Fibroblast of lung (primary cell): ENCODE measurements around the gene HBG1.

Source experiments
- EZH2 ChIP-seq: IDR thresholded peaks from 2 replicates; pipeline ENCODE4 v1.5.1; 2012; ENCODE audit warnings: low read length, control low read depth, mild to moderate bottlenecking; ENCODE audit errors: missing control alignments
- TF ChIP-seq, protein P1 (sequence below), 2 donors: IDR thresholded peaks in 1 of 2; conservative IDR thresholded peaks in 1 of 2; 1 replicate in 1 of 2; 2 replicates in 1 of 2; pipeline ENCODE4 v1.5.1; 2011 to 2012; ENCODE audit warnings: low read length in 2 of 2, control low read depth in 1 of 2, inconsistent platforms in 1 of 2, low read depth in 1 of 2, mild to moderate bottlenecking in 1 of 2

DNA sequence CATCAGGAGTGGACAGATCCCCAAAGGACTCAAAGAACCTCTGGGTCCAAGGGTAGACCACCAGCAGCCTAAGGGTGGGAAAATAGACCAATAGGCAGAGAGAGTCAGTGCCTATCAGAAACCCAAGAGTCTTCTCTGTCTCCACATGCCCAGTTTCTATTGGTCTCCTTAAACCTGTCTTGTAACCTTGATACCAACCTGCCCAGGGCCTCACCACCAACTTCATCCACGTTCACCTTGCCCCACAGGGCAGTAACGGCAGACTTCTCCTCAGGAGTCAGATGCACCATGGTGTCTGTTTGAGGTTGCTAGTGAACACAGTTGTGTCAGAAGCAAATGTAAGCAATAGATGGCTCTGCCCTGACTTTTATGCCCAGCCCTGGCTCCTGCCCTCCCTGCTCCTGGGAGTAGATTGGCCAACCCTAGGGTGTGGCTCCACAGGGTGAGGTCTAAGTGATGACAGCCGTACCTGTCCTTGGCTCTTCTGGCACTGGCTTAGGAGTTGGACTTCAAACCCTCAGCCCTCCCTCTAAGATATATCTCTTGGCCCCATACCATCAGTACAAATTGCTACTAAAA lies 22.8 kb downstream of the HBG1 start, which contains the start of gene HBB:
- no peak for TF ChIP-seq EZH2
- TF ChIP-seq, protein P1, sequence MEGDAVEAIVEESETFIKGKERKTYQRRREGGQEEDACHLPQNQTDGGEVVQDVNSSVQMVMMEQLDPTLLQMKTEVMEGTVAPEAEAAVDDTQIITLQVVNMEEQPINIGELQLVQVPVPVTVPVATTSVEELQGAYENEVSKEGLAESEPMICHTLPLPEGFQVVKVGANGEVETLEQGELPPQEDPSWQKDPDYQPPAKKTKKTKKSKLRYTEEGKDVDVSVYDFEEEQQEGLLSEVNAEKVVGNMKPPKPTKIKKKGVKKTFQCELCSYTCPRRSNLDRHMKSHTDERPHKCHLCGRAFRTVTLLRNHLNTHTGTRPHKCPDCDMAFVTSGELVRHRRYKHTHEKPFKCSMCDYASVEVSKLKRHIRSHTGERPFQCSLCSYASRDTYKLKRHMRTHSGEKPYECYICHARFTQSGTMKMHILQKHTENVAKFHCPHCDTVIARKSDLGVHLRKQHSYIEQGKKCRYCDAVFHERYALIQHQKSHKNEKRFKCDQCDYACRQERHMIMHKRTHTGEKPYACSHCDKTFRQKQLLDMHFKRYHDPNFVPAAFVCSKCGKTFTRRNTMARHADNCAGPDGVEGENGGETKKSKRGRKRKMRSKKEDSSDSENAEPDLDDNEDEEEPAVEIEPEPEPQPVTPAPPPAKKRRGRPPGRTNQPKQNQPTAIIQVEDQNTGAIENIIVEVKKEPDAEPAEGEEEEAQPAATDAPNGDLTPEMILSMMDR (conservative IDR thresholded peaks at IDR 0.05 in 1 of 2, IDR thresholded peaks at IDR 0.05 in 1 of 2; ENCODE audit: low read depth in 1 of 2, low read length in 2 of 2), result no peak
